ENCODE data around the gene TMA16.

The TMA16 gene

GRCh38 chr4:163565226-163566135 lies 71.0 kb downstream of the TMA16 start:
- no peak for DNase-seq

- no peak for DNase-seq
These were observed 71.8 kb downstream of the TMA16 start for GRCh38 chr4:163566257-163566796.

GRCh38 chr4:163568843-163569242 lies 74.4 kb downstream of the TMA16 start:
- DNase-seq: no peak
